Stomach smooth muscle (tissue), 2 donors: Measurements from ENCODE around the gene CLIC4.
"Not testable (repeated sequence)": the region's sequence is repeated elsewhere in the genome, so short reads cannot be mapped to it uniquely, and the experiment has no call there.

Experiments
- H3K27ac ChIP-seq: one replicate; pipeline ENCODE4 v1.7.0; 2013; ENCODE audit warnings: mild to moderate bottlenecking, low read length, inconsistent platforms
- H3K27me3 ChIP-seq, 2 donors: one replicate each; pipeline ENCODE4 v1.7.0; 2013; ENCODE audit warnings: low read length in 2 of 2; ENCODE audit not compliant: insufficient read depth in 2 of 2, control insufficient read depth in 1 of 2
- H3K36me3 ChIP-seq, 2 donors: one replicate each; pipeline ENCODE4 v1.7.0; 2013; ENCODE audit warnings: low read length in 2 of 2; ENCODE audit not compliant: control insufficient read depth in 2 of 2, insufficient read depth in 2 of 2
- H3K4me1 ChIP-seq: one replicate; pipeline ENCODE4 v1.7.0; 2013; ENCODE audit warnings: low read length; ENCODE audit not compliant: control insufficient read depth, insufficient read depth
- H3K4me3 ChIP-seq, 2 donors: one replicate each; pipeline ENCODE4 v1.7.0; 2013; ENCODE audit warnings: low read length in 2 of 2
- H3K9ac ChIP-seq, 2 donors: one replicate each; pipeline ENCODE4 v1.7.0; 2013; ENCODE audit warnings: low read length in 2 of 2, mild to moderate bottlenecking in 1 of 2
- H3K9me3 ChIP-seq, 2 donors: one replicate each; pipeline ENCODE4 v1.7.0; 2013; ENCODE audit warnings: low read length in 2 of 2; ENCODE audit not compliant: control insufficient read depth in 2 of 2
- donor health status: healthy.
- donor health status: Pancreatic carcinoma.

Gene CLIC4

GRCh38 chr1:24886241-24886640 is 141.0 kb downstream of the CLIC4 start:
- Histone ChIP-seq H3K36me3 (no peaks in the 10 kb centered on the region), H3K9ac (no peak overlapping the region), H3K27me3 (peaks cover 2 to 3% of the 10 kb centered on the region in 2 donors), H3K27ac (no peak overlapping the region), H3K4me3 (no peak overlapping the region), H3K9me3 (peaks cover 0 to 6% of the 10 kb centered on the region in 2 donors), H3K4me1 (no peaks in the 10 kb centered on the region)

GRCh38 chr1:24888061-24888970 is 143.1 kb downstream of the CLIC4 start:
- Histone ChIP-seq H3K36me3 (no peaks in the 10 kb centered on the region), H3K4me1 (no peaks in the 10 kb centered on the region), H3K4me3 (no peak overlapping the region), H3K9ac (no peak overlapping the region), H3K27ac (no peak overlapping the region), H3K27me3 (peaks cover 2 to 3% of the 10 kb centered on the region in 2 donors), H3K9me3 (peaks cover 0 to 10% of the 10 kb centered on the region in 2 donors)

- no peaks in the 10 kb centered on the region for H3K36me3 ChIP-seq
- H3K4me1 ChIP-seq, result no peaks in the 10 kb centered on the region
- H3K27ac ChIP-seq, result no peak overlapping the region
- no peak overlapping the region for H3K9ac ChIP-seq
- H3K4me3 ChIP-seq, result no peak overlapping the region
- peaks cover 0 to 10% of the 10 kb centered on the region in 2 donors for H3K9me3 ChIP-seq
- peaks cover 2 to 3% of the 10 kb centered on the region in 2 donors for H3K27me3 ChIP-seq
Observed at GRCh38 chr1:24888971-24889676, 143.9 kb downstream of the CLIC4 start.

GRCh38 chr1:24890887-24891286 is 145.6 kb downstream of the CLIC4 start:
- Histone ChIP-seq H3K9ac (no peak overlapping the region), H3K36me3 (no peaks in the 10 kb centered on the region), H3K4me1 (no peaks in the 10 kb centered on the region), H3K27ac (no peak overlapping the region), H3K27me3 (peaks cover 3% of the 10 kb centered on the region in 2 donors), H3K9me3 (peaks cover 0 to 10% of the 10 kb centered on the region in 2 donors), H3K4me3 (no peak overlapping the region)

GRCh38 chr1:24891367-24891766 is 146.1 kb downstream of the CLIC4 start:
- not testable (repeated sequence) for H3K27me3 ChIP-seq, H3K4me3 ChIP-seq, H3K27ac ChIP-seq, H3K4me1 ChIP-seq, H3K9me3 ChIP-seq, H3K9ac ChIP-seq, H3K36me3 ChIP-seq

GRCh38 chr1:24892188-24893153 is 147.2 kb downstream of the CLIC4 start:
- Histone ChIP-seq H3K27ac (no peak overlapping the region), H3K36me3 (no peaks in the 10 kb centered on the region)

GRCh38 chr1:24893431-24893830 is 148.2 kb downstream of the CLIC4 start:
- peaks cover 7 to 9% of the 10 kb centered on the region in 2 donors for H3K27me3 ChIP-seq
- no peak overlapping the region for H3K27ac ChIP-seq
- H3K36me3 ChIP-seq, result no peaks in the 10 kb centered on the region
- H3K9ac ChIP-seq, result no peak overlapping the region
- H3K4me3 ChIP-seq, result no peak overlapping the region
- H3K9me3 ChIP-seq, result peaks cover 0 to 10% of the 10 kb centered on the region in 2 donors
- H3K4me1 ChIP-seq, result no peaks in the 10 kb centered on the region

More at GRCh38 chr1:24892188-24893153, 147.2 kb downstream of the CLIC4 start:
- no peaks in the 10 kb centered on the region for H3K4me1 ChIP-seq
- H3K9me3 ChIP-seq, result peaks cover 0 to 10% of the 10 kb centered on the region in 2 donors
- no peak overlapping the region for H3K9ac ChIP-seq
- no peak overlapping the region for H3K4me3 ChIP-seq
- peaks cover 3% of the 10 kb centered on the region in 2 donors for H3K27me3 ChIP-seq
